ENCODE measurements around the gene NUBP2.

GRCh38 chr16:1743376-1744337 lies 39.1 kb upstream of the NUBP2 start:
- TF ChIP-seq CTCF (conservative IDR thresholded peaks at IDR 0.05; ENCODE audit: low read depth, low read length): no peak
- no peak for TF ChIP-seq EZH2 (IDR thresholded peaks at IDR 0.05; ENCODE audit: borderline replicate concordance, low read depth, low read length, poor library complexity, severe bottlenecking)
